ENCODE results near the gene SFXN1. TPM values are rescaled to one million over a fixed set of nuclear protein-coding genes. Genes with fewer than 3 reads are reported as not detected.
A peak's percentile ranks its signal among the peaks of the same experiment; 100 is the strongest.
"Not testable (repeated sequence)": the region's sequence is repeated elsewhere in the genome, so short reads cannot be mapped to it uniquely, and the experiment has no call there.

The SFXN1 gene
- polyA plus RNA-seq (ENCODE audit: insufficient read length in 3 of 3) = 10 to 100 TPM; 41.2 to 56.9 (median 56.1) TPM
- long read RNA-seq, donor 1, full-length matches to known transcripts = 10 of 10 reads
- long read RNA-seq, donor 1, partial matches to known transcripts = 0 of 10 reads
- long read RNA-seq, donor 1, other reads (novel, unspliced or antisense) = 0 of 10 reads
- long read RNA-seq, donor 2, full-length matches to known transcripts = 16 of 16 reads
- long read RNA-seq, donor 2, partial matches to known transcripts = 0 of 16 reads
- long read RNA-seq, donor 2, other reads (novel, unspliced or antisense) = 0 of 16 reads
- long read RNA-seq, donor 3, full-length matches to known transcripts = 8 of 8 reads
- long read RNA-seq, donor 3, partial matches to known transcripts = 0 of 8 reads
- long read RNA-seq, donor 3, other reads (novel, unspliced or antisense) = 0 of 8 reads
- long read RNA-seq, donor 4, full-length matches to known transcripts = 8 of 8 reads
- long read RNA-seq, donor 4, partial matches to known transcripts = 0 of 8 reads
- long read RNA-seq, donor 4, other reads (novel, unspliced or antisense) = 0 of 8 reads
- long read RNA-seq, donor 5, full-length matches to known transcripts = 8 of 8 reads
- long read RNA-seq, donor 5, partial matches to known transcripts = 0 of 8 reads
- long read RNA-seq, donor 5, other reads (novel, unspliced or antisense) = 0 of 8 reads
- long read RNA-seq, donor 6, full-length matches to known transcripts = 23 of 30 reads
- long read RNA-seq, donor 6, partial matches to known transcripts = 7 of 30 reads
- long read RNA-seq, donor 6, other reads (novel, unspliced or antisense) = 0 of 30 reads
- long read RNA-seq, donor 7, full-length matches to known transcripts = 14 of 23 reads
- long read RNA-seq, donor 7, partial matches to known transcripts = 9 of 23 reads
- long read RNA-seq, donor 7, other reads (novel, unspliced or antisense) = 0 of 23 reads
- long read RNA-seq, donor 8, full-length matches to known transcripts = 4 of 4 reads
- long read RNA-seq, donor 8, partial matches to known transcripts = 0 of 4 reads
- long read RNA-seq, donor 8, other reads (novel, unspliced or antisense) = 0 of 4 reads
- long read RNA-seq, donor 9, full-length matches to known transcripts = 19 of 19 reads
- long read RNA-seq, donor 9, partial matches to known transcripts = 0 of 19 reads
- long read RNA-seq, donor 9, other reads (novel, unspliced or antisense) = 0 of 19 reads
- long read RNA-seq, donor 10, full-length matches to known transcripts = 8 of 15 reads
- long read RNA-seq, donor 10, partial matches to known transcripts = 7 of 15 reads
- long read RNA-seq, donor 10, other reads (novel, unspliced or antisense) = 0 of 15 reads
- long read RNA-seq, donor 11, full-length matches to known transcripts = 7 of 7 reads
- long read RNA-seq, donor 11, partial matches to known transcripts = 0 of 7 reads
- long read RNA-seq, donor 11, other reads (novel, unspliced or antisense) = 0 of 7 reads
- long read RNA-seq, donor 12, full-length matches to known transcripts = 17 of 23 reads
- long read RNA-seq, donor 12, partial matches to known transcripts = 6 of 23 reads
- long read RNA-seq, donor 12, other reads (novel, unspliced or antisense) = 0 of 23 reads
- long read RNA-seq, donor 13, full-length matches to known transcripts = 7 of 7 reads
- long read RNA-seq, donor 13, partial matches to known transcripts = 0 of 7 reads
- long read RNA-seq, donor 13, other reads (novel, unspliced or antisense) = 0 of 7 reads
- long read RNA-seq, donor 14, full-length matches to known transcripts = 15 of 20 reads
- long read RNA-seq, donor 14, partial matches to known transcripts = 5 of 20 reads
- long read RNA-seq, donor 14, other reads (novel, unspliced or antisense) = 0 of 20 reads
- long read RNA-seq, donor 15, full-length matches to known transcripts = 19 of 19 reads
- long read RNA-seq, donor 15, partial matches to known transcripts = 0 of 19 reads
- long read RNA-seq, donor 15, other reads (novel, unspliced or antisense) = 0 of 19 reads
- long read RNA-seq, donor 16, full-length matches to known transcripts = 11 of 11 reads
- long read RNA-seq, donor 16, partial matches to known transcripts = 0 of 11 reads
- long read RNA-seq, donor 16, other reads (novel, unspliced or antisense) = 0 of 11 reads

DNA sequence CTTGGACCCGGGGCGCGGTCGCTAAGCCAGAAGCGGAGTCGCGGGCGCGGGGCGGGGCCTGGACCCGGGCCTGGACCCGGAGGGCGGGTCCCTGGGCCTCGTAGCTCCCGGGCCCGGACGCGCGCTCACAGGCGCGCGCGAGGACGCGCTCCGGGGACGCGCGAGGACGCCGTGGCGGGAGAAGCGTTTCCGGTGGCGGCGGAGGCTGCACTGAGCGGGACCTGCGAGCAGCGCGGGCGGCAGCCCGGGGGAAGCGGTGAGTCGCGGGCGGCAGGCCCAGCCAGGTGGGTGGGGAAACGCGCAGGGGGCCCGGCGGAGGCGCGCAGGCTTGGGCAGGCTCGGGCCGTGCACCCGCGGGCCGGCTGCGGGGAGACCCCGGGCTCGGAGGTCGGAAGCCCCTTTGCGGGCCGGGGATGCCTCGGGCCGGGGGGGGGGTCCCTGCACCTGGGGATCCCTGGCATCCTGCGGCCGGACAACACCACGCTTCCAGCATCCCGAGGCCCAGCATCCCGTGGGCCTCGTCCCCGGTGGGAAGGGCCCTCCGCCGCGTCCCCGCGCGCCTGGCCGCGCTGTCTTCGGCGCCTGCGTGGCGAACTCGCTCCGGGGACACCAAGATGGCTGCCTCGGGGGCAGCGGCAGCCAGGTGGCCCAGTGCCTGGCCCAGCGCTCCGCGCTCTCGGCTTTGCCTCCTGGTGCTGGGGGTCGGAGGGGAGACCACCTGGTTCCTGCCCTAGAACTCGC, at the start of gene SFXN1:
SFXN1 (plus strand) TSS at position 177 of the 741 bp plus-strand sequence. CDS start 13,544 bp downstream, outside the sequence.
- peak; percentile 77 for DNase-seq

DNA sequence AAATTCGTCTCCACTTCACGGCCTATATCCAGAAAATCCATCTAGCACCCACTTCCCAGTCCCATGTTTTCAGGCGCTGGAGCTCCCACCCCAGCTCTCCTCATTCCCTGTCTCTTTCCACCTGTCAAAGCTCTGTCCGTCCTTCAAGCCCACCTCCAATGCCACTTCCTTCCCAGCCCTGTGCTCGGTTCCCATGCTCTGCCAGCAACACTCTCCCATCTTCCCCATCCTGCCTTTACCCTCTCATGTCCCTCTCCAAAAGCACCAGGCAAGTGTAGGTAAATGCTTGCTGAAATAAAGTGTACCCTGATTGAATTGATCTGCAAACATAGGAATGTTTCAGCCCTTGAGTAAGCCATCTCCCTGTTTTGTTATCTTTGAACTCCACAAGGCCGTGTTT, 43.6 kb upstream of the SFXN1 start:
- no peak for DNase-seq

GRCh38 chr5:175436359-175436758, 42.0 kb upstream of the SFXN1 start:
- no peak for DNase-seq

- no peak for DNase-seq
Observed at GRCh38 chr5:175438234-175438857, 40.0 kb upstream of the SFXN1 start.

DNA sequence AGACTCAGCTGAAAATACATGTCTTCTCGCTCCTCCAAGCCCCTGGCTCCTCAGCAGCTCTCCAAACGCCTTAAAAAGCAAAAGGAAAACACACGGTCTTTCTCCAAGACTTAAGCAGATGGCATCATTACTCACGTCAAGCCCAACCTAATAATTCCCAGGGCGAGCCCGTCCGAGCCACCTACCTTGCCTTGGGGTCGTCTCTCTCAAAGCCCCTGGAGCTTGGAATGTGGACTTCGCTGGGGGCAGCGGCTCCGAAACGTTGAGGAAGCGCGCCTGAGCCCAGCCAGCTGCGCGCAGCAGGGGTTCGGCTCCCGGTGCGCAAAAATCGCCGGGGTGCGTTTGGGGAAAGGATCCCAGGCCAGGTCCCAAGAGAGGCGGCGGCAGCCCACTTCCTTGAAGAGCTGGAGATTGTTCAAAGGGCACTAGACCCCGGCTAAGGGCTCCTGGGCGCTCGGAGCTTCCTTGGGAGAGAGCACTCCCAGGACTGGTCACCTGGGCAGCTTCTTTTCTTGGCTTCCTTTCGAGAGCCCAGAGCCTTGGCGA, 34.8 kb upstream of the SFXN1 start:
- DNase-seq = peak; percentile 2

- peak; percentile 28 for DNase-seq
Observed at GRCh38 chr5:175444060-175444904, 34.1 kb upstream of the SFXN1 start, which contains the start of gene DRD1. TSS of gene DRD1 (minus strand) at chr5:175444182. CDS start at chr5:175443099, 1,083 bp downstream.

DNA sequence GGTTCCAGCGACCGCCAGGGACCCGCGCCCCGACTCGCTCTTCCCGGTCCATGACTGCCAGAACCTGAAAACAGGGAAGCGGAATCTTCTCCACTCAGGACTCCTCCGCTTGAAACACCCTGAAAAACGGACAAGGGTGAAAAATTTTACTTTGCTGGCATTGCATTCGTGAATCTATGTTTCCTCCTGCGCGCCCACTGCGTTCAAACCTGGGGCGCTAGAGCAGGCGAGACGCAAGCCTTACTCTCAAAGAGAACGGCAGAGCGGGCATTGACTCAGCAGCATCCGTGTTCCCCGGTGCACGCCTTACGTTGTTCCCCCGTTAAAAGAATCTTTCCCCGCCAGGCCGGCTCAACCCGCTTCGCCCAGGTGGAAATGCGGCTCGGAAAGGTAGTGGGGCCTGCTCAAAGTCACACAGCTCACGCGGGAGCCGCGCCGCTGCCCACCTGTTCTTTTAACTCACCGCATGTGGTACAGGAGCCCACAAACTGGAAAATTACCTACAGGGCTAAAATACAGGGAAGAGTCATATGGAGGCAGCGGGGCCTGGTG, 33.4 kb upstream of the SFXN1 start:
- no peak for DNase-seq

GRCh38 chr5:175446378-175446777, 32.0 kb upstream of the SFXN1 start:
- not testable (repeated sequence) for DNase-seq

DNA sequence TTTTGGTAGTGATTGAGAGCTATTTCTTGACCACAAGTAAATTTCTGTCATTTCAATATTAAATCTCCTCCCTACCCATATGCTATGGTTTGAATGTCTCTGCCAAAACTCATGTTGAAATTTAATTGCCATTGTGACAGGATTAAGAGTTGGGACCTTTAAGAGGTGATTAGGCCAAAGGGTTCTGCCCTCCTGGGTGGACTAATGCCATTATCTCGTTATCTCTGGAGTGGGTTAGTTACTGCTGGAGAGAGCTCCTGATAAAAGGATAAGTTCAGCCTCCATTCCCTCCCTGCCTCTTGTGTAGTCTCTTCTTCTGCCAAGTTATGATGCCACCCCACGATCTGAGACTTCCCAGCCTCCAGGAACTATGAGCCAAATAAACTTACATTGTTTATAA, 30.8 kb upstream of the SFXN1 start:
- no peak for DNase-seq

GRCh38 chr5:175448276-175448675, 30.1 kb upstream of the SFXN1 start:
- DNase-seq = no peak

DNA sequence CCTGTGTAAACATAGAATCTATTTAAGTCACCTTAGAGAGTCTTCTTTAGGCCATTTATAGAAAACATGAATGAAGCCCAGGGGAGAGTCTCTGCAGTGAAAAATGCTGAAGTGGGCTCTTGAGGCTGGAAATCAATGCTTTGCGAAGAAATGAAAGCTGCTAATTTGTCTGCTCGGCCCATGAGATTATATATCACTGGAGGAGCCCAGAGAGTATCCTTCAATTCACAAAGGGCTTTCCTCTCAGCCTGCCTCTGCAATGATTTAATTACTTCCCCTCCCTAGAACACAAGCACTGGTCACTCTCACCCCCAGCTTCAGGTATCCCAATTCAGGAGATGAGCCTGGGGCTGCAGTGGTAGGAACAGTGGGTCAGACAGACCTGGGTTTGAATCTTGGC, 26.2 kb upstream of the SFXN1 start:
- no peak for DNase-seq

- DNase-seq = not testable (repeated sequence)
Observed at GRCh38 chr5:175454338-175454737, 24.0 kb upstream of the SFXN1 start.

DNA sequence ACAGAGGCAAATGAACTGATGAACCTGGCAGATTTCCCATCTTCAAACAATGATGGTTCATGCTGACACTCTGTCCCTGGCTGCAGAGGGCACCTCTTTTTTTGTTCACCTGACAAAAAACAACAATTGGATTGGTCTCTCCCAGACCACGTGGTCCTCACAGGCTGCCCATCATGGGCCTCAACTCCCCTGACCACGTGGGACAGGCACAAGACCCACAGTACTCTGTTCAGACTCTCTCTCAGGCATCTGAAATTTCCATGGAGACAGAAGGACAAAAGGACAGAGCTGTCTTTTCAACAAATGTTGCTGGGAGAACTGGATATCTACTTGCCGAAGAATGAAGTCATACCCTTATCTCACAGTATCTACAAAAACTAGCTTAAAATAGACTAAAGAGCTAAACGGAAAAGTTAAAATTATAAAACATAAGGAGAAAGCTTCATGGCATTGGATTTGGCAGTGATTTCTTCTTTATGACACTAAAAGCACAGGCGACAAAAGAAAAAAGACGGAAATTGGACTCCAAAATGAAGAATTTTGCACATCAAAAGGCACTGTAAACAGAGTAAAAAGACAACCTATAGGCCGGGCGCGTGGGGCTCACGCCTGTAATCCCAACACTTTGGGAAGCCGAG, 22.1 kb upstream of the SFXN1 start:
- no peak for DNase-seq

DNA sequence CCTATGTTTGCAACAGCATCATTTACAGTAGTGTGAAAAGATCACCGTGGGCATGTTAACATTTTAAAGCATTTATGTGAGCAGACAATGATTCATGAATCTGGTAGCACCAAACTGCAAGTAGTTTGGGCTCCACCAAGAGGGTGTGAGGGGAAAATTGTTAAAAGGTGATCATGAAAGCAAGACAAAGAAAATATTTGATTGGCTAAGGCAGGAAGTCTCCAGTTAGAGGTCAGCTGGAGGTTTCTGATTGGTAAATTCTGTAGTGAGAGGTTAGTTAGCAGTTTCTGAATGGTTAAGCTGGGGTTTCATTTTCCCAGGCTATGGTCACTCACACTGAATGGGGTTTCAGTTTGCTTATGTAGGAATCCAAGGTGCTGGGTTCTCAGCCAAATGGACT, 20.9 kb upstream of the SFXN1 start:
- DNase-seq = no peak

GRCh38 chr5:175460126-175460525, 18.2 kb upstream of the SFXN1 start:
- DNase-seq = peak; percentile 8

GRCh38 chr5:175460552-175460951, 17.8 kb upstream of the SFXN1 start:
- DNase-seq = no peak

DNA sequence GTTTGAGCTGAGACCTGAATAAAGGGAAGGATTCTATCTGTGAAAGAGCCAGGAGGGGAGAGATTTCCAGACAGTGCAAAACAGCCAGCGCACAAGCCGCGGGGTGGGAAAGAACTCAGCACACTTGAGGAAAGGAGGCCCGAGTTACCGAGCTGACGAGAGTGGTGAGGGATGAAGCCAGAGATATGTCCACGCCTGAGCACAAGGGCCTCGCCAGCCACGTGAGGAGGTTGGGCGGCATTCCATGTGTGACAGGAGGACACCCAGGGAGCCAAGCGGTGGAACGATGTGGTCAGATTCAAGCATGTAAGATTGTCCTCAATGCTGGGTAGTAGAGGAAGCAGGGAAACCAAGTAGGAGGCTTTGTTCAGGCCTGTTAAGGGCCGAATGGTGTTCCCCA, 17.0 kb upstream of the SFXN1 start:
- DNase-seq = no peak
